Keratinocyte (primary cell): ENCODE results near the gene PACSIN2. TPM values are rescaled to one million over a fixed set of nuclear protein-coding genes. Genes with fewer than 3 reads are reported as not detected.

ENCODE experiments used
- DNase-seq: peaks from one replicate; pipeline ENCODE4 v3.0.0-alpha.2; 2011; ENCODE audit warnings: low read depth, missing footprints, low spot score
- FAIRE-seq: peaks from 2 replicates; lab custom pipeline; 2011; peaks lifted over from hg19 to GRCh38; lab: Jason Lieb, UNC
- H2AFZ ChIP-seq: 2 replicates; pipeline ENCODE4 v1.6.0; 2012; ENCODE audit warnings: low read length, control low read depth, inconsistent platforms; ENCODE audit not compliant: control insufficient read depth
- H3K27ac ChIP-seq: 2 replicates; pipeline ENCODE4 v1.5.1; 2011; ENCODE audit warnings: low read length; ENCODE audit not compliant: control insufficient read depth, insufficient read depth
- H3K27me3 ChIP-seq: 3 replicates; pipeline ENCODE4 v1.6.0; 2011; ENCODE audit warnings: low read length; ENCODE audit not compliant: control insufficient read depth, insufficient read depth; ENCODE audit errors: extremely low read depth
- H3K36me3 ChIP-seq, 2 experiments: 2 replicates in 1 of 2; 3 replicates in 1 of 2; pipeline ENCODE4 v1.5.1; 2011; ENCODE audit warnings: low read length in 2 of 2, mild to moderate bottlenecking in 1 of 2; ENCODE audit not compliant: control insufficient read depth in 2 of 2, insufficient read depth in 2 of 2; ENCODE audit errors: extremely low read depth in 1 of 2
- H3K4me1 ChIP-seq: 3 replicates; pipeline ENCODE4 v1.5.1; 2011; ENCODE audit warnings: low read length; ENCODE audit not compliant: control insufficient read depth, insufficient read depth; ENCODE audit errors: extremely low read depth
- H3K4me2 ChIP-seq: 3 replicates; pipeline ENCODE4 v1.6.0; 2011; ENCODE audit warnings: low read depth, low read length; ENCODE audit not compliant: control insufficient read depth, insufficient read depth; ENCODE audit errors: extremely low read depth
- H3K4me3 ChIP-seq, 3 experiments: fragments of 200-600 bp in 1 of 3; sonication (generic) in 1 of 3; 2 replicates in 2 of 3; 3 replicates in 1 of 3; pipeline ENCODE4 v1.5.1; 2011 to 2016; ENCODE audit warnings: low read length in 3 of 3, mild to moderate bottlenecking in 3 of 3, control low read depth in 2 of 3, inconsistent platforms in 1 of 3, low read depth in 1 of 3, mixed read lengths in 1 of 3, mixed run types in 1 of 3, moderate library complexity in 1 of 3; ENCODE audit not compliant: control insufficient read depth in 2 of 3, insufficient read depth in 2 of 3; ENCODE audit errors: extremely low read depth in 1 of 3
- H3K79me2 ChIP-seq: 2 replicates; pipeline ENCODE4 v1.6.0; 2012; ENCODE audit warnings: low read length; ENCODE audit not compliant: control insufficient read depth, insufficient read depth
- H3K9ac ChIP-seq: 3 replicates; pipeline ENCODE4 v1.6.0; 2011; ENCODE audit warnings: low read length; ENCODE audit not compliant: control insufficient read depth, insufficient read depth; ENCODE audit errors: extremely low read depth
- H3K9me1 ChIP-seq: 3 replicates; pipeline ENCODE4 v1.6.0; 2011; ENCODE audit warnings: low read length; ENCODE audit not compliant: control insufficient read depth, insufficient read depth; ENCODE audit errors: extremely low read depth
- H3K9me3 ChIP-seq: 2 replicates; pipeline ENCODE4 v1.5.1; 2012; ENCODE audit warnings: low read depth, low read length; ENCODE audit not compliant: control insufficient read depth
- H4K20me1 ChIP-seq: 3 replicates; pipeline ENCODE4 v1.6.0; 2011; ENCODE audit warnings: low read length; ENCODE audit not compliant: control insufficient read depth, insufficient read depth; ENCODE audit errors: extremely low read depth
- EZH2 ChIP-seq: IDR thresholded peaks from one replicate; pipeline ENCODE4 v1.6.1; 2012; ENCODE audit warnings: inconsistent platforms, mild to moderate bottlenecking, low read length, moderate library complexity
- dilution Hi-C: fragments of 300-500 bp; cut with MboI; formaldehyde crosslinking; loops from one replicate; pipeline ENCODE4 v1.7.0; 2020; ENCODE audit warnings: low sequenced_read_pairs; ENCODE audit not compliant: extremely low pct_ligation_motif_present
- polyA plus RNA-seq, 5 experiments: library from polyadenylated mRNA; depleted of rRNA in 3 of 5; stranded (reverse) in 3 of 5; stranded (forward) in 1 of 5; unstranded in 1 of 5; fragments of >200 nt; gene quantifications; 1 replicate in 1 of 5; 2 replicates in 3 of 5; 3 replicates in 1 of 5; pipeline versions ENCODE4 v1.2.1 to v1.2.3, GENCODE V29; 2011 to 2012; ENCODE audit warnings: missing spikeins in 2 of 5, low read depth in 1 of 5, low replicate concordance in 1 of 5
- TF ChIP-seq, protein P1 (sequence below), 3 experiments: IDR thresholded peaks in 1 of 3; conservative IDR thresholded peaks in 1 of 3; optimal IDR thresholded peaks in 1 of 3; 2 replicates in 2 of 3; 3 replicates in 1 of 3; pipeline versions ENCODE3 to v1.5.1; 2011; ENCODE audit warnings: low read length in 3 of 3, mild to moderate bottlenecking in 3 of 3, moderate library complexity in 2 of 3, control low read depth in 1 of 3, inconsistent platforms in 1 of 3; ENCODE audit not compliant: insufficient read depth in 2 of 3; ENCODE audit errors: extremely low read depth in 1 of 3

The PACSIN2 gene
- polyA plus RNA-seq, 1 donor (not counting 4 experiments of a cell fraction or from before 2014, with no cell fraction given) = 55.5 TPM

DNA sequence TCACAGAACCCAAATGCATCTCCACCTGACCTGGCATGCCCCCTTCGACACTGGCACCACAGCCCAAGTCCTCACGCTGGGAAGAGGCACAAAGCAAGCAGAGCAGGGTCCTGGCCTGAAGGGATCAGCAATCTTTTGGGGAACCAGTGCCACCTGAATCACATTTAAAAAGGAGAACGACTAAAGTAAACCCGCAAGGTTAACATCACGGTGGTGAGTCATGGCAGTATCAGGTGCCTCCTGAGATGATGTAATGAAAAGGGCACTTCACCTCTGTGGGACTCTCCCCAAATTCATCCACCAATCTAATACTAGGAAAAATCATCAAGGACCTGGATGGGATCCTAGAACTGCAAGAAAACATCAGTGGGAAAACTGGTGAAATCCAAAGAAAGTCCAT is 44.9 kb downstream of the PACSIN2 start:
- peaks cover 18% of the 10 kb centered on the region for H3K4me1 ChIP-seq
- no peak overlapping the region for H3K4me3 ChIP-seq
- no peaks in the 10 kb centered on the region for H3K27me3 ChIP-seq
- no peak for DNase-seq
- FAIRE-seq = peak; percentile 79
- no peaks in the 10 kb centered on the region for H3K36me3 ChIP-seq
- no peak overlapping the region for H3K4me2 ChIP-seq
- H3K9me1 ChIP-seq = no peaks in the 10 kb centered on the region
- dilution Hi-C loops = no loop called here
- H2AFZ ChIP-seq = no peak overlapping the region
- peak overlapping the region; percentile 63 for H3K27ac ChIP-seq
- H3K9me3 ChIP-seq = no peaks in the 10 kb centered on the region
- peaks cover 57% of the 10 kb centered on the region for H3K79me2 ChIP-seq
- peak overlapping the region; percentile 14 for H3K9ac ChIP-seq
- peaks cover 13% of the 10 kb centered on the region for H4K20me1 ChIP-seq
- TF ChIP-seq EZH2 = no peak
- TF ChIP-seq, protein P1, sequence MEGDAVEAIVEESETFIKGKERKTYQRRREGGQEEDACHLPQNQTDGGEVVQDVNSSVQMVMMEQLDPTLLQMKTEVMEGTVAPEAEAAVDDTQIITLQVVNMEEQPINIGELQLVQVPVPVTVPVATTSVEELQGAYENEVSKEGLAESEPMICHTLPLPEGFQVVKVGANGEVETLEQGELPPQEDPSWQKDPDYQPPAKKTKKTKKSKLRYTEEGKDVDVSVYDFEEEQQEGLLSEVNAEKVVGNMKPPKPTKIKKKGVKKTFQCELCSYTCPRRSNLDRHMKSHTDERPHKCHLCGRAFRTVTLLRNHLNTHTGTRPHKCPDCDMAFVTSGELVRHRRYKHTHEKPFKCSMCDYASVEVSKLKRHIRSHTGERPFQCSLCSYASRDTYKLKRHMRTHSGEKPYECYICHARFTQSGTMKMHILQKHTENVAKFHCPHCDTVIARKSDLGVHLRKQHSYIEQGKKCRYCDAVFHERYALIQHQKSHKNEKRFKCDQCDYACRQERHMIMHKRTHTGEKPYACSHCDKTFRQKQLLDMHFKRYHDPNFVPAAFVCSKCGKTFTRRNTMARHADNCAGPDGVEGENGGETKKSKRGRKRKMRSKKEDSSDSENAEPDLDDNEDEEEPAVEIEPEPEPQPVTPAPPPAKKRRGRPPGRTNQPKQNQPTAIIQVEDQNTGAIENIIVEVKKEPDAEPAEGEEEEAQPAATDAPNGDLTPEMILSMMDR (optimal IDR thresholded peaks at IDR 0.05 in 1 of 3, IDR thresholded peaks at IDR 0.05 in 1 of 3, conservative IDR thresholded peaks at IDR 0.05 in 1 of 3; ENCODE audit: extremely low read depth in 1 of 3, insufficient read depth in 2 of 3, low read length in 3 of 3) = no peak

DNA sequence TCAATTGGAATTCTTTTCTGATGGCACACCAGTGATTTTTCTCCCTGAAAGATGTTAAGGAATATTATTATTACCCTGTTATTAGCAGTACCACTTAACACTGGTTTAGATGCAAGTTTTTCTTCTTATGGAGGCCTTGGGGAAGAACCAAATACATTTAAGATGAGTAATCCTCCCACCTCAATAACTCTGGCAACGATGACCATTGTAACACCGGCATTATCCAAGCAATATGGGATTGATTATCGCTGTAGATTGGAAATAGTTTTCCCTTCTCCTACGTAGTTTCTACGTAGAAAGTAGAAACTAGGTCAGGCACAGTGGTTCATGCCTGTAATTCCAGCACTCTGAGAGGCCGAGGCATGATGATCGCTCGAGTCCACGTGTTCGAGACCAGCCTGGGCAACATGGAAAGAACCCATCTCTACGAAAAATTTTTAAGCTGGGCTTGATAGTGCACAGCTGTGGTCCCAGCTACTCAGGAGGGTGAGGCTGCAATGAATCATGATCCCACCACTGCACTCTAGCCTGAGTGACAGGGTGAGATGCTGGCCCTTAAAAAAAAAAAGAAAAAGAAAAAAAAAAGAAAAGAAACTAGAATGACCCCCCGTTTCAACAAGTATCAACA is 45.5 kb downstream of the PACSIN2 start:
- Histone ChIP-seq H3K9ac (peak overlapping the region; percentile 14), H3K79me2 (peaks cover 58% of the 10 kb centered on the region), H3K9me1 (no peaks in the 10 kb centered on the region), H3K9me3 (no peaks in the 10 kb centered on the region), H3K4me1 (peaks cover 18% of the 10 kb centered on the region), H3K4me2 (peak overlapping the region; percentile 18), H2AFZ (no peak overlapping the region), H3K36me3 (no peaks in the 10 kb centered on the region), H3K27ac (peak overlapping the region; percentile 63), H4K20me1 (peaks cover 13% of the 10 kb centered on the region), H3K27me3 (no peaks in the 10 kb centered on the region), H3K4me3 (no peak overlapping the region)
- TF ChIP-seq EZH2 = no peak
- TF ChIP-seq, protein P1 (optimal IDR thresholded peaks at IDR 0.05 in 1 of 3, IDR thresholded peaks at IDR 0.05 in 1 of 3, conservative IDR thresholded peaks at IDR 0.05 in 1 of 3; ENCODE audit: extremely low read depth in 1 of 3, insufficient read depth in 2 of 3, low read length in 3 of 3) = no peak
- FAIRE-seq (no peak), DNase-seq (no peak)
- dilution Hi-C loops = no loop called here
